SHP77 (cell line): ENCODE data around the gene DISC1.
"Not testable (repeated sequence)": the region's sequence is repeated elsewhere in the genome, so short reads cannot be mapped to it uniquely, and the experiment has no call there.

Experiments used
- DNase-seq, 2 experiments: peaks; one replicate each; lab custom pipeline; 2025; lab: John Stamatoyannopoulos, UW

Gene DISC1

GRCh38 chr1:231699784-231700183 lies 73.2 kb downstream of the DISC1 start:
- no peak for DNase-seq

- no peak for DNase-seq
Measured at GRCh38 chr1:231701306-231701705, 74.7 kb downstream of the DISC1 start.

DNA sequence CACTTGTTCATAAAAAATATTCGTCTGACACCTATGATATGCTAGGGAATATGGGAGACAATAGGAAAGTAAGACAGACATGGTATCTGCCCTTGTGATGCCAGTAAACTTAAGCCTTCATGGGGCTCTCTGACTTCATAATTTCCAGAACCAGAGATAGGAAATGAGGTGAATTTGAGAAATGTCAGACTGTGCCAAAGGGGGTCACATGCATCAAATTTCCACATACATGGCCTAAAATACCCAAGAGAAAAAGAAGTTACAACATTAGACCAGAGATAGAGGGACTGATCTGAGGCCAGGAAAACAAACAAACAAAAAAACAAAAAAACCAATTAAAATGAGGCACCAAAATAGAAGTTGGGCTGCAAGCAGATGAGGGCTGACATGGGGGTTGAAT lies 75.7 kb downstream of the DISC1 start:
- no peak for DNase-seq

DNA sequence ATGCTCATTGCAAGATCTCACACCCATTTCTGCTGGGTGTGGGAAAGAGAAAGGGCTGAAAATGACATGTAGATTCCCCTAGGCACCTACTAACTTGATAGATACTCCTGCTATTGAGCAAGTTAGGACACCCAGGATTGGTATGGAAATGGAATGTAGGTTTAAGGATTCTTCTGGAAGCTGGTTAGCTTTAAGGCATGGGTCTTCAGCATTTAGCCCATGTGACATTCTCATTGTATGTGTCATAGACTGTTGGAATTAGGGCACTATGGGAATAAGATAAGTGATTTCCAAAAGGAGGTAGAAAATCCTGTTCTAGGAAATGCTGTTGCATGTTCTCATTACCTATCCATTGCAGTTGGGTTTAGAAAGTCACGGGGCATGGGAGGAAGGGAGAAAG lies 76.2 kb downstream of the DISC1 start:
- DNase-seq, result no peak

- DNase-seq, result no peak
Measured at GRCh38 chr1:231705806-231706760, 79.5 kb downstream of the DISC1 start.

GRCh38 chr1:231706934-231707333 lies 80.3 kb downstream of the DISC1 start:
- no peak for DNase-seq

DNA sequence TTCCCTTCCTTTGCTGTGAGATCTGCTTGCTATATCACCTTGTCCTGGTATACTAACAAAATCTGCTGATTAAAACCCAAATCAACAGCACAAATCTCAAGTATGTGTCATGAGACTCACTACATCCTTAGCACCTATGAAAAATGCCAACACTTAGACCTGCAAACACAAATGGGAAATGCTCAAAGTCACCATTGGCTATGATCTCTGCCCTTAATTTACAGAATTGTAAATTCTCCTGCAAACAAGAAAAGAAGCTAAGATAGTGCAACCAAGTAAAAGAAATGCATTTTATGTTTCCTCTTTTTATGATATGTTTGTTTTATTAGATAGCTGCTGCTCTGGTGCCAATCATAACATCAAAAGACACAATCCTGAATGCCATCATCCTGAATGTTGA lies 80.8 kb downstream of the DISC1 start:
- no peak for DNase-seq

GRCh38 chr1:231708394-231708793 lies 81.8 kb downstream of the DISC1 start:
- no peak for DNase-seq

DNA sequence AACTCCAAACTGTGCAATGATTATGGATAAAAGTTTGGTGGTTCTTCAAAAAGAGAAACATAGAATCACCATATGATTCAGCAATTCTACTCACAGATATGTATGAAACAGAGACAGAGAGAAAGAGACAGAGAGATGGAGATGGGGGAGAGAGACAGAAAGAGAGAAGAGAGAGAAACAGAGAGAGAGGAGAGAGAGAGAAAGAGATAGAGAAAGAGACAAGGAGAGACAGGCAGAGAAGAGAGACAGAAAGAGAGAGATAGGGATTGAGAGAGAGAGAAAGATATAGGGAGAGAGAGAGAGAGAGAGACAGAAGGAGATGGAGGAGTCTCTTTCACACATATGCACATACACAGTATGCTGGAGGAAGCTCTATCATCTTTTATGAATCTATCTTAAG lies 87.8 kb downstream of the DISC1 start:
- DNase-seq, result no peak

GRCh38 chr1:231715816-231716722 lies 89.5 kb downstream of the DISC1 start:
- no peak for DNase-seq

DNA sequence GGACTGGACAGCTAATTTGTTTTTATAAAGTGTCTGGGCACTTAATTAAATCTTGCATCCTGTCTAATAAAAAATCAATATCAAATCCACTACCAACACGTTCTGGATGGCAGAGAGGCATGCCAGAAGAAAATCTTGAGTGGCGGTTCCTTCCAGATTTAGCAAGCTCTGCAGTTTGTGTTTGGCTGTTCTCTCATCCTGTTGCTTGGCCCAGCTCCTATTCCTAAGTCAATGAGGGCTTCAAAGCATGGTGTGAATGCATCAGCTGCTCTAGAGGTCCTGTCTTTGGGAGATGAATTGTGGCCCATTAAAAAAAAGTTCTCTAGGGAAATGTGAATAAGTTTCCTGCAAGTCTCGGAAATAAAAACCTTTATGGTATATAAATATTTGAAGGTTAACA lies 90.3 kb downstream of the DISC1 start:
- no peak for DNase-seq

DNA sequence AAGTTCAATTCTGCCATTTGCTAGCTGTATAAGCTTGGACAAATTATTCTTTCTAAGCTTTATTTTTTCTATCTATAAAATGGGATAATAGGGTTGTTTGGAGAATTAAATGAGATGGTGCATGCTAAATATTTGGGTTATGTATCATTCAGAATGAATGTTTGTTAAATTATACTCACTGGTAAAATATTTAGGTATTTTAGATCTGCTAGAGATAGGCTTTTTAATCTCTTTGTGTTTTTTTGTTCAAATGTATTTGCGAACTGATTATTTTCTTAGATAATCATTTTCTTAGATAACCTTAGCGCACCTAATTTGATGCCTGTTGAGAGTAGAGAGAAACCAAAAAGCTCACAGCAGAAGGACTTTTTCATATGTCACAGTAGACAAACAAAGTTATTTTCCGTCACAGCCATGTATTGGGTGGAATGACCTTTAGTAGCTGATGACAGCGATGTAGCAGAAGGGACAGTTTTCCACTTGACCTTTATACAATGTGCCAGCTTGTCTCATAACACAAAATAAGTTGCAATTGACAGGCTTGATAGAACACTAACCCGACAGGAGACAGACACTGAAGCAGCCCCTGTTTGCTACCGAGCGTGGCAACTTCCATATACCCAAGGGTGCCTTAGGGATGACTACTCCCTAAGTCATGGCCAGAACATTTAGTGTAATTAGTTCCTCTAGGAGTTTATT lies 93.0 kb downstream of the DISC1 start:
- DNase-seq, result peak; percentile 19 to 35

- DNase-seq, result no peak
Measured at GRCh38 chr1:231720652-231721325, 94.2 kb downstream of the DISC1 start.

GRCh38 chr1:231721436-231721835 lies 94.8 kb downstream of the DISC1 start:
- no peak for DNase-seq

DNA sequence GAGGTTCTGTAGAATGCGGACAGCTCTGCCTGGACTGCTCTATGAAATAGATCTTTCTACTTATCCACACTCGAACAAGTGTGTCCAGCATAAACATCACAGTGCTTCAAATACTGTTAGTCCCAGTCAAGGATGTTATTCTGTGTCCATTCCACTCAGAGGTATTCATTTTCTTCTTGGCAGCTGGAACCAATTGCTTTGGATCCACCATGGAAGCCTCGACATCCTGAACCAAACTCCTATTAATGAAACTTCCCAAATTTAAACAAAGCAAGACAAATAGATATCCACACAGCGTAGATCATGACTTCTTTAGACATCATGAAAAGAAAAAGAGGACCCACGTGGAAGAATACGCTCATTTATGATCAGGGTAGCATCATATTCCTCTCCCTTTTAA lies 95.8 kb downstream of the DISC1 start:
- DNase-seq, result no peak

DNA sequence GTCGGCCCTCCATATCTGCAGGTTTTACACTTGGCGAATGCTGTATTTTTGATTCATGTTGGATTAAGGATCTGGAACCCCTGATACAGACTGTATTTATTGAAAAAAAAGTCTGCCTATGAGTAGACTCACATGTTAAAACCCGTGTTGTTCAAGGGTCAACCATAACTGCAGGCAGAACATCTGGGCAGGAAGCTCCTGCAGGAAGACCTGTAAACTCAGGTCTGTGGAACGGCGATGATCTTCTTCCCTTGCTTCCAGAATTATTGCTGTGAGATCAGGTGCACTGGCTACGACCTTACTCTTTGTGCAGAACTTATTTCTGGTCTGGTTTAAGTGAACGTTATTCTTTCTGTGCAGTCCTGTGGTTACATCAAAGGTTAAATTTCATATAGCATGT lies 96.6 kb downstream of the DISC1 start:
- no peak for DNase-seq

DNA sequence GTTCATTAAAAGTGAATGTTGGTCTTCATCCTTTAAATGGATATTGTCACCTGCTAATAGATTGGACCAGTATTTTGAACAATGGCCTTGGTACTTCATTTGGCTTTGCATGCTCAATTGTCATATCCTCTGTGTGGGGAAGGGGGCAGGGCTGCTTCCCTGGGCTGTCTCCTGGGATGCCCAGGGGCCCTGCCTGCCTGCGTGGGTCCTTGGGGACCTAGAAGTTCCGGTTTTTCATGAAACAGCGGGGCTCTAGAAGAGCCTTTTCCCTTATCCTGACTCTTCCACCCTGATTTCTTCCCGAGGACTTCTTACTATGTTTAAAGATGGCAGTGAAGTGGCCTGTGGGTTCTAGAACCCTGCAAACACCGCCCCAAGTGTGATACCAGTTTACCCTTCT lies 97.5 kb downstream of the DISC1 start:
- no peak for DNase-seq

DNA sequence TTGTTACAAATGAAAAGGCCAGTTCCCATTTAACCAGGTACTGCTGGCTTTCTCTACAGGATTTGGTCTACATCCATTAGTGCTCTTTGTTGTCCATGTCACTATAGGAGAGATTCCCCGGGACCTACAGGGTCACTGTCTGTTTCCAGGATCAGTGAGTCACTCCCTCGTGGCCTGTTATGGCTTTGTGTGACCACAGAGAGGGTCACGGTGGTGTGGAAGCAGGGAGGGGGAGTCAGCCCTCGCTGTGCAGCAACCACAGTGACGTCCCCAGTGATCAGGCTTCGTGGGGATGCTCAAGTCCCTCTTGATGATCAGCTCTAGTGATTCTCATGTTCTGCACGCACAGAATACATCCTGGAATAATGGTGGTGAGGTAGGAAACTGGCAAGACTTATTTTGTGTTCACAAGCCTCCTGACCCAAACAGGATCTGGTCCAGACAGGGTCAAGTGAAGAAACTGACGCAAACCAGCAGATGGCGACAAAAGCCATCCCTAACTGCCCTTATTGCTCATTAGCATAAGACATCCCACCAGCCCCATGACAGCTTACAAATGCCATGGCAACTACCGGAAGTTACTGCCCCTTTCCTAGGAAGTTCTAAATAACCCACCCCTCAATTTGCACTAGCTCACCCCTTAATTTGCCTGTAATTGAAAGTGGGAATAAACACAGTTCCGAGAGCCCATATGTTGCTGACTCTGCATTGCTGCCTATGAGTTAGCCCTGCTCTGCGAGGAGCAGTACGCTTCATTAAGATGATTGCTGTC lies 98.5 kb downstream of the DISC1 start:
- DNase-seq, result peak; percentile 32 to 59

- DNase-seq, result no peak
Measured at GRCh38 chr1:231727171-231727570, 100.6 kb downstream of the DISC1 start.

- not testable (repeated sequence) for DNase-seq
Measured at GRCh38 chr1:231728987-231729386, 102.4 kb downstream of the DISC1 start.

DNA sequence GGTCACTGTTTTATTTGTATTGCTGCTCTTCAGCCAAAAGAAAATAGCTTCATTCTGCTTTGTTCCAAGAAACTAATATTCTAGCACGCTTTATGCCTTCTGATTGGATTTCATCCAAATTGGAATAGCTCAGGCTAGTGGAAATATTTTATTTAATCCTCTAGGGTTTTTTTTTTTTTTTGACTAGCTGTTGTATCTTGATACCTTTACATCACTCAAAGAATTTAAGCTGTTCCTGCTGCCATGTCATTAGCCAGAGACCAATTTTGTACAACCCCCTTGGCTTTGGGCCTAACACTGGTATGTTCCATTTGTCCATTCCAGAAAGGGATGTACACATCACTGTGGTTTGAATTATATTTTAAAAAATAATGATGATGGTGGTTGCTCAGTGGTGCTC lies 103.0 kb downstream of the DISC1 start:
- no peak for DNase-seq
